Superior temporal gyrus (tissue), 1 donor: ENCODE data around the gene MTO1.
A peak's percentile ranks its signal among the peaks of the same experiment; 100 is the strongest.
"Not testable (repeated sequence)": the region's sequence is repeated elsewhere in the genome, so short reads cannot be mapped to it uniquely, and the experiment has no call there.

ENCODE experiments used
- DNase-seq: peaks from one replicate; pipeline ENCODE4 v3.0.0-alpha.2; 2016; ENCODE audit errors: extremely low spot score

Gene MTO1

GRCh38 chr6:73525546-73526330, 64.2 kb downstream of the MTO1 start:
- DNase-seq, result no peak

DNA sequence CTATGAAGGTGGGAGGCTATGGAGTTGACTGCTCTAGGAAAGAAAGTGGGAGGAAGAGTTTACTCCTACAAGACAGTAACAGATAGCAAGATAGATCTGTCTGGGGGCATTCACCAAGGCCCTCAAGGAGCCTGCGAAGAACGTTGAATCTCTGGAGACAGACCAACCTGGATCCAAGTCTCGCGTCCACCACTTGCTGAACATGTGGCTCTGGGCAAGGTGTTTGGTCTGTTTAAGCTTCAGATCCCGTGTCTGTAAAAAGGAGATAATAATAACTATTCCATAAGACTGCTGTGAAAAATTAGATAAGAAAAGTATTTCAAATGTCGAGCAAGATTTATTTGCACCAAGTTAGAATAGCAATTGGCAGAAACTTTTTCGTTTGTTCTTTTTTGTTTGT, 67.4 kb downstream of the MTO1 start:
- DNase-seq, result no peak

DNA sequence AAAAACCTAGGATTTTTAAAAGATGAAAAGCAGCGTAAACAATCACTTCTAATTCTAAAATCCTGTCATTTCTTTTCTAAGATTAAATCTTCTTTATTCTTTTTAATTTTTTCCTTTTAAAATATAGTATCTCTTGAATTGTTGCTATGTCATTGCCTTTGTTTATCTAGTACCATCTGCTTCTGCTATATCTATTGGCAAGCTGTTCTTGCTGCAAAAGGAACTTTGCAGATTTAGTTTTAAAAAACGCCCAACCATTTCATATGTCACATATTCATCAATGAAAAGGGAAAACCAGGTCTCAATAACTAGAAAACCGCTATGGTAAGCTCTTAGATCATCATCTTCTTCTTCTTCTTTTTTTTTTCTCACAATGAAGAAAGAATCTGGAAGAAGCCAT, 70.8 kb downstream of the MTO1 start:
- DNase-seq, result no peak

DNA sequence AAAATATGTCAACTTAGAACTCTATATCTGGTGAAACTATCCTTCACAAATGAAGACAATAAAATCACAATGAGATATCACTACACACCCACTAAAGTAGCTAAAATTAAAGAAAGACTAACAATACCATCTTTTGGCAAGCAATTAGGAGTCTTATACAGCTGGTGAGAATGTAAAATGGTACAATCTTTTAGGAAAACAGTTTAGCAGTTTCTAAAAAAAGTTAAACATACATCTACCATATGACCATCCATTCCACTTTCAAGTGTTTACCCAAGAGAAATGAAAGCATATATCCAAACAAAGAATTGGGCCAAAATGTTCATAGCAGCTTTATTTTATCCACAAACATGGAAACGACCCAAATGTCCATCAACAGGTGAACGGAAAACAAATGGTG, 73.1 kb downstream of the MTO1 start:
- DNase-seq, result peak; percentile 47

DNA sequence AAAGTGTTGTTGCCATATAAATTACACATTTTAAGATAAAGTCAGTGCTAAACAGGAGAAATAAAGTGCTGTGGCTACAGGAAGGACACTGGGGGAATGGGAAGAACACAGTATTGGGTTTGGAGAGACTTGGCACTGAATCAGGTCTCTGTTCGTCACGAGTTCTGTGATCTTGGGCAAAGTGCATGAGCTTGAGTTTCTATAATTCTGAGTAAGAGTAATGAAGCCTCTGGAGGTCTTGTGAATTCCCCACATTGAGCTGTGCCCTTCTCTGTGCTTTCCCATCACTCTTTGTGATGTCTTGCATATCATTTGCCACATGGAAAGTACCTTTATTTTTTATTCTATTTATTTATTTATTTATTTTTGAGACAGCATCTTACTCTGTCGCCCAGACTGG, 76.1 kb downstream of the MTO1 start:
- DNase-seq, result no peak

- no peak for DNase-seq
These were observed 76.7 kb downstream of the MTO1 start for GRCh38 chr6:73538116-73538779.

- DNase-seq, result not testable (repeated sequence)
These were observed 80.9 kb downstream of the MTO1 start for GRCh38 chr6:73542481-73542880.

- DNase-seq, result no peak
These were observed 81.4 kb downstream of the MTO1 start for GRCh38 chr6:73542891-73543290.

DNA sequence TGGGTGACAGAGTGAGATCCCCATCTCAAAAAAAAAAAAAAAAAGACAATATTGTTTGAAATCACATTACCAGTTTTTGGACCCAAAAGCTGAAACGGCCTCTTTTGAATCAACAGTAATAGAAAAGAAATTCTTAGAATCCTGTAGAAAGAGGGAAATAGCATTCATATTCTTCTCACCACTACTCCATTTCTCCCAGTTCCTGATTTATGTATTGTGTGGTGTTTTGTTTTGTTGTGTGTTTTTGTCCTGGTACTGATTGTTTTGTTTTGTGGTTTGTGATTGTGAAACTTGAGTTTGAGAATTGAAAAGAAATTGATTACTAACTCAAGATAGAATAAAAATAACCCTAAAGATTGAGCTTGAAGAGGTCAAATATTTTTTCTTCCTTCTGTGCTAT, 85.5 kb downstream of the MTO1 start:
- DNase-seq, result no peak

DNA sequence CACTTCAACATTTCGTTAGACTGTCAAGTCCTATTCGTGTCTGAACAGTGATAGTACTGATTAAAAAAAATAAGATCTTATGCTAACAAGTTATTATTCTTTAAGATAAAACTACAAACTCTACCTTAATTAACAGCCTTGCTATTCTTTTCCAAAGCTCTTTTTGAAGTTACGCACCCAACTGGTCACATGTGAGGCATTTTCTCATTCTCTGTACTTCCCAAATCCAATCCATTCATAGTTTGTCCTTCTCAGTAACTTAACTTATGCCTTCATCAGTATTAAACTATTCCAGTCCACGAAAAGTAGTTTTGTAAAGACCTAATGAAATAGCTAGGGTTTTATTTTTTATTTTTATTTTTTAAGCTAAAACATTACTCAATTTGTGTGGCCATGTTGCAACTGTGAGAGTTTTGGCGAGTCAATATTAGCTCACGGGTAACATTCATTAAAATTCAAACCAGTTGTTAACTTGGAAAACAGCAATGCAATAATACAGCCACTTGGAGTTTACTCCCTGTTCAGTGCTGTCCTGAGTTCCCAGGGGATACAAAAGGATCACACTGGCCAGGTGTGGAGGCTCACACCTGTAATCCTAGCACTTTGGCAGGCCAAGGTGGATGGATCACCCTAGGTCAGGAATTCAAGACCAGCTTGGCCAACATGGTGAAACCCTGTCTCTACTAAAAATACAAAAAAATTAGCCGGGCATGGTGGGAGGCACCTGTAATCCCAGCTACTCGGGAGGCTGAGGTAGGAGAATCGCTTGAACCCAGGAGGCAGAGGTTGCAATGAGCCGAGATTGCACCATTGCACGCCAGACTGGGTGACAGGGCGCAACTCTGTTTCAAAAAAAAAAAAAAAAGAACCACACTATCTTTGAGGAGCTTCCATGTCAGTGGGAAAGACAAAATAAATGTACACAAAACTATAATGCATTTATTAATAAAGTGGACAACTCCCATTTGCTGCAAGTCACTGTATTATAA, 87.2 kb downstream of the MTO1 start:
- no peak for DNase-seq

DNA sequence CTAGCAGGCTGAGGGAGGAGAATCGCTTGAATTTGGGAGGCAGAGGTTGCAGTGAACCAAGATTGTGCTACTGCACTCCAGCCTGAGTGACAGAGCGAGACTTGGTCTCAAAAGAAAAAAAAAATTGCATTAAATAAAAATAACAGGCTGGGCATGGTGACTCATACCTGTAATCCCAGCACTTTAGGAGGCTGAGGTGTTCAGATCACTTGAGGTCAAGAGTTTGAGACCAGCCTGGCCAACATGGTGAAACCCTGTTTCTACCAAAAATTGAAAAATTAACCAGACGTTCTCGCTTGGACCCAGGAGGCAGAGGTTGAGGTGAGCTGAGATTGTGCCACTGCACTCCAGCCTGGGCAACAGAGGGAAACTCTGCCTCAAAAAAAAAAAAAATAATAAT, 89.6 kb downstream of the MTO1 start:
- DNase-seq, result not testable (repeated sequence)

DNA sequence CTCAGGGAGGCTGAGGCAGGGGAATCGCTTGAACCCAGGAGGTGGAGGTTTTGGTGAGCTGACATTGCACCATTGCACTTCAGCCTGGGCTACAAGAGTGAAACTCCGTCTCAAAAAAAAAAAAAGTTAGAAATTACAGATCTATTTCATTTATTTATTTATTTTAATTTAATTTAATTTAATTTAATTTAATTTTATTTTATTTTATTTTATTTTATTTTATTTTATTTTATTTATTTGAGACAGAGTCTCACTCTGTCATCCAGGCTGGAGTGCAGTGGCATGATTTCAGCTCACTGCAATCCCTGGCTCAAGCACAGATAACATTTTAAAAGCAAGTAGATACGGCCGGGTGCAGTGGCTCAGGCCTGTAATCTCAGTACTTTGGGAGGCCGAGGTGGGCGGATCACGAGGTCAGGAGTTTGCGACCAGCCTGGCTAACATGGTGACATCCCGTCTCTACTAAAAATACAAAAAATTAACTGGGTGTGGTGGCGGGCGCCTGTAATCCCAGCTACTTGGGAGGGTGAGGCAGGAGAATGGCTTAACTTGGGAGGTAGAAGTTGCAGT, 93.9 kb downstream of the MTO1 start:
- DNase-seq, result not testable (repeated sequence)

DNA sequence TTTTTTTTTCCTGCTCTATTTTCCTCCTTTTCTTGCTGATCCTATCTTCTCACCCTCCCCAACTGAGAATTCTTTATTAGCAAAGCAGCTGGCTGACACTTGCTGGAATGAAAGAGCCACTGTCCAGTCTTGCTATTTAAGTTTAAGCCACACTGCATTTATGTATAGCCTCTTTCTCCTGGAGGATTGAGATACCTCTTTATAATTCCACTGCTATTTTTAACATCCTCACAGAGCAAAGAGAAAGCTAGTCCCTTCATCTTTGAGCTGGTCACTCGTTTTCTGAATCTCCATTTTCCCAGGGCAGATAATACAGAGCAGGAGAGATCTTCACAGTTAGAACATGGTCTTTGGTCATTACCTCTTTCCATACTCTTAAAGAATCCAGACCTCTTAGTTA, 95.3 kb downstream of the MTO1 start:
- peak; percentile 48 for DNase-seq
